ENCODE measurements around the gene MTAP. TPM values are rescaled to one million over a fixed set of nuclear protein-coding genes. Genes with fewer than 3 reads are reported as not detected.

Gene MTAP
- total and polyA plus RNA-seq, 7 donors = 4.3 to 16.6 (median 14.8) TPM

DNA sequence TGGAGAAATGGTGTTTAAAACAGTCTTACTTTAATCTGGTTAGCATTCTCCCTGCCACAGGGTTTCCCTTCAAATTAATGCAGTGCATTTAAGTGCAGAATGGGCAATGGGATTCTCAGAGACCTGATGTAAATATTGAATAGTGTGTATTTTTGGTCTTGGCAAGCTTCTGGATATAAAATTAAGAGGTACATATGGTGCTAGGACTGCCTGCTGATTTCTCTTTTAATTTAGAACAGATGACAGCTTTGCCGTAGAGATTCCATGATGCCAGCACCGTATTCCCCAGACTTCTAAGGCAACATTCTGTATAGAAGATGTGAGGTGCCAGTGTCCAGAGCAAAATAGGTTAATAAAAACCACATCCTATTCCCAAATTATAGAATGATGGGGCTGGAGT is 1.9 kb downstream of the MTAP start:
- H3K27me3 ChIP-seq (ENCODE audit: insufficient read depth in 3 of 3, low read length in 2 of 3) = no peaks in the 10 kb centered on the region
- no peaks in the 10 kb centered on the region for H3K9me3 ChIP-seq
- intact Hi-C loops (cut with DNase I) = no loop called here
- ATAC-seq = no peak
- 83 to 97% (median 88%) methylated on average over 2 of the region's 2 CpGs for WGBS, 3 donors
- H3K36me3 ChIP-seq (ENCODE audit: insufficient read depth in 1 of 2, low read depth in 1 of 2) = no peaks in the 10 kb centered on the region
- no peak for DNase-seq
- H3K4me3 ChIP-seq = no peak overlapping the region
- peaks cover 10% of the 10 kb centered on the region for H3K4me1 ChIP-seq
- TF ChIP-seq, protein P1, sequence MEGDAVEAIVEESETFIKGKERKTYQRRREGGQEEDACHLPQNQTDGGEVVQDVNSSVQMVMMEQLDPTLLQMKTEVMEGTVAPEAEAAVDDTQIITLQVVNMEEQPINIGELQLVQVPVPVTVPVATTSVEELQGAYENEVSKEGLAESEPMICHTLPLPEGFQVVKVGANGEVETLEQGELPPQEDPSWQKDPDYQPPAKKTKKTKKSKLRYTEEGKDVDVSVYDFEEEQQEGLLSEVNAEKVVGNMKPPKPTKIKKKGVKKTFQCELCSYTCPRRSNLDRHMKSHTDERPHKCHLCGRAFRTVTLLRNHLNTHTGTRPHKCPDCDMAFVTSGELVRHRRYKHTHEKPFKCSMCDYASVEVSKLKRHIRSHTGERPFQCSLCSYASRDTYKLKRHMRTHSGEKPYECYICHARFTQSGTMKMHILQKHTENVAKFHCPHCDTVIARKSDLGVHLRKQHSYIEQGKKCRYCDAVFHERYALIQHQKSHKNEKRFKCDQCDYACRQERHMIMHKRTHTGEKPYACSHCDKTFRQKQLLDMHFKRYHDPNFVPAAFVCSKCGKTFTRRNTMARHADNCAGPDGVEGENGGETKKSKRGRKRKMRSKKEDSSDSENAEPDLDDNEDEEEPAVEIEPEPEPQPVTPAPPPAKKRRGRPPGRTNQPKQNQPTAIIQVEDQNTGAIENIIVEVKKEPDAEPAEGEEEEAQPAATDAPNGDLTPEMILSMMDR (IDR thresholded peaks at IDR 0.05) = no peak
- no peak overlapping the region for H3K27ac ChIP-seq

- H3K4me1 ChIP-seq = peaks cover 10% of the 10 kb centered on the region
- DNase-seq = no peak
- ATAC-seq = no peak
- H3K9me3 ChIP-seq = no peaks in the 10 kb centered on the region
- no peaks in the 10 kb centered on the region for H3K27me3 ChIP-seq (ENCODE audit: insufficient read depth in 3 of 3, low read length in 2 of 3)
- H3K36me3 ChIP-seq (ENCODE audit: insufficient read depth in 1 of 2, low read depth in 1 of 2) = peaks cover 0 to under 1% of the 10 kb centered on the region in 2 donors
- H3K4me3 ChIP-seq = no peak overlapping the region
- H3K27ac ChIP-seq = no peak overlapping the region
- TF ChIP-seq, protein P1 (IDR thresholded peaks at IDR 0.05) = no peak
- intact Hi-C loops (cut with DNase I) = loop anchor here in 1 of 2 donors (5.0 kb wide), 1 partner anchor 248 kb away; no protein-coding TSS in a partner anchor
Observed at GRCh38 chr9:21804791-21805190, 2.4 kb downstream of the MTAP start.

DNA sequence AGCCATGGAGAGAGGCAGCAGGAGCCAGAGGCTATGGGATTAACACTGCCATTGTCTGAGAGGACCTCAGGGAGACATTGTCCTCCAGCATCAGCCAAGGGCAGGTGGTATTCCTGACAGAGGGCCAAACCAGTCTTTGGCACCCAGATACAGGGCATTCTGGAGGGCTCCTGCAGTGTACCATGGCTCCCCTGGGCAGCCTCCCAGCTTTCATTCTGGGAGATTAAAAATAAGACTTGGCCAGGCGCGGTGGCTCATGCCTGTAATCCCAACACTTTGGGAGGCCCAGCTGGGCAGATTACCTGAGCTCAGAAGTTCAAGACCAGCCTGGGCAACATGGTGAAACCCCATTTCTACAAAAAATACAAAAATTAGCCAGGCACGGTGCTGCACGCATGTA is 4.2 kb downstream of the MTAP start:
- intact Hi-C loops (cut with DNase I) = loop anchor here in 1 of 2 donors (5.0 kb wide), 1 partner anchor 246 kb away; no protein-coding TSS in a partner anchor
- DNase-seq (no peak), ATAC-seq (no peak)
- 66 to 73% (median 69%) methylated on average over 4 of the region's 4 CpGs for WGBS, 3 donors
- Histone ChIP-seq H3K4me3 (no peak overlapping the region), H3K9me3 (no peaks in the 10 kb centered on the region), H3K27me3 (ENCODE audit: insufficient read depth in 3 of 3, low read length in 2 of 3) (no peaks in the 10 kb centered on the region), H3K36me3 (ENCODE audit: insufficient read depth in 1 of 2, low read depth in 1 of 2) (peaks cover 0 to 8% of the 10 kb centered on the region in 2 donors), H3K27ac (no peak overlapping the region), H3K4me1 (peaks cover 10% of the 10 kb centered on the region)
- TF ChIP-seq, protein P1 (IDR thresholded peaks at IDR 0.05) = no peak

DNA sequence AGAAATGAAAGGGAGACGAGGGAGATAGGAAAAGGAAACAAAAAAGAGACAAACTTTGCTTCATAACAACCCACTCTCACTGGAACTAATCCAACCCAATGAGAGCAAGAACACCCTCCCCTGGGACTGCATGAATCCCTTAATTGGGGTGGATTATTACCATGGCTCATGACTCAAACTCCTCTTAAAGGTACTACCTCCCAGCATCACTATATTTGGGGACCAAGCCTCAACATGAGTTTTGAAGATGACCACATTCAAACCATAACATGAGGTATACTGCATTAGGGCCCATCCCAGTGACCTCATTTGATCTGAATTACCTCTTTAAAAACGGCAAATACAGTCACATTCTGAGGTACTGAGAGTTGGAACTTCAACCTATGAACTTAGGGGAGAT is 8.0 kb downstream of the MTAP start:
- TF ChIP-seq, protein P1 (IDR thresholded peaks at IDR 0.05) = no peak
- ATAC-seq = no peak
- 37 to 57% (median 48%) methylated on average over 2 of the region's 2 CpGs for WGBS, 3 donors
- Histone ChIP-seq H3K36me3 (ENCODE audit: insufficient read depth in 1 of 2, low read depth in 1 of 2) (peaks cover 0 to 14% of the 10 kb centered on the region in 2 donors), H3K4me3 (no peak overlapping the region), H3K27me3 (ENCODE audit: insufficient read depth in 3 of 3, low read length in 2 of 3) (no peaks in the 10 kb centered on the region), H3K9me3 (no peaks in the 10 kb centered on the region), H3K4me1 (no peaks in the 10 kb centered on the region), H3K27ac (no peak overlapping the region)
- intact Hi-C loops (cut with DNase I) = loop anchor here (5.0 to 10.0 kb wide), 3 partner anchors 197 to 642 kb away; partner anchors contain the start of gene CDKN2B (in 1 of the 2)
- no peak for DNase-seq

DNA sequence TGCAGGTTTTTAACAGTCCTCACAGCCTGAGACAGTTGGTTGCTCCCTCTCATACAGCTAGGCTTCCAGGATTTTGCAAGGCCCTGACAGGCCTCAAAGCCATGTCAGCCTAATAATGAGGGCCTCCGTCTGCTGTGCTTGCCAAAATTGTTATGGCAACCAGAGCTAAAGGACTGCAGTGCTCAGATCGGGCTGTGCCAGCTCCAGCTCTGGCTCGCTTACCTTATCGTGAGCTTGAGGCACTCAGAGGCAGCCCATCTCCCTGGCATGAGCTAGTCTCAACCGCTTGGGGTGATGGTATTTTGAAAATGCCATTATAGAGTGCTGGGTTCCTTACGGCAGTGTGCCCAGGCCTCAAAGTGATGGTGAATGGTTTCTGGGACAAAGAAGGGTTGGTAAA is 8.4 kb downstream of the MTAP start:
- ATAC-seq = no peak
- Histone ChIP-seq H3K4me1 (no peaks in the 10 kb centered on the region), H3K4me3 (no peak overlapping the region), H3K27ac (no peak overlapping the region), H3K9me3 (no peaks in the 10 kb centered on the region), H3K36me3 (ENCODE audit: insufficient read depth in 1 of 2, low read depth in 1 of 2) (peaks cover 0 to 19% of the 10 kb centered on the region in 2 donors), H3K27me3 (ENCODE audit: insufficient read depth in 3 of 3, low read length in 2 of 3) (no peaks in the 10 kb centered on the region)
- WGBS, 3 donors = 48 to 67% (median 50%) methylated on average over 6 of the region's 6 CpGs
- DNase-seq = no peak
- intact Hi-C loops (cut with DNase I) = loop anchor here (5.0 to 10.0 kb wide), 3 partner anchors 196 to 641 kb away; partner anchors contain the start of gene CDKN2B (in 1 of the 2)
- TF ChIP-seq, protein P1 (IDR thresholded peaks at IDR 0.05) = no peak
